Measurements from ENCODE around the gene TRIM24.

TRIM24 gene

DNA sequence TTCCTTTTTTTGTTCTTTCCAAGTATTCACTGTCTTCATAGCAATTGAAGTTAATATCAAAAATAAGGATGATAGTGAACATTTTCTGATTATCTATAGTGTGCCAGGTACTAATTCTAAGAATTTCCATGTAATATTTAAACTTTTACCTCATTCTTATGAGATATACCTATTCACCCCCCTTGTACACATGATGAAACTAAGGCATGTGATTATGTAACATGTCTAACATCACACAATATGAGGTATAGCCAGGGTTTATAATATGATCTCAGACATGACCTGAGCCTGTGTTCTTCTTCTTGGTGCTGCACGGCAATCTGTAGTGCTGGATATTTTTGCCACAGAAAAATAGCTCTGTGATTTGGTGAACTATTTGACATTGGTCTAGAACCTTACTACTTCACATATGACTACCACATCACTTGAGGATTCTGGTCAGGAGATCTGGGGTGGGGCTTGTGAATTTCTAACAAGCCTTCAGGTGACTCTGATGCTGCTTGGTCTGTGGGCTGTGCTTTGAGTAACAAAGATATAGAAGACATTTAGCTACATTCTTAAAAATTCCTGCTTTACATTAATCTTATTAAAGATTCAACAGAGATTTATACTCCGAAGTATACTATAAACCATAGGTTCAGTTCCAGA, 79.1 kb downstream of the TRIM24 start:
- no peak for DNase-seq (ENCODE audit: low read depth)

DNA sequence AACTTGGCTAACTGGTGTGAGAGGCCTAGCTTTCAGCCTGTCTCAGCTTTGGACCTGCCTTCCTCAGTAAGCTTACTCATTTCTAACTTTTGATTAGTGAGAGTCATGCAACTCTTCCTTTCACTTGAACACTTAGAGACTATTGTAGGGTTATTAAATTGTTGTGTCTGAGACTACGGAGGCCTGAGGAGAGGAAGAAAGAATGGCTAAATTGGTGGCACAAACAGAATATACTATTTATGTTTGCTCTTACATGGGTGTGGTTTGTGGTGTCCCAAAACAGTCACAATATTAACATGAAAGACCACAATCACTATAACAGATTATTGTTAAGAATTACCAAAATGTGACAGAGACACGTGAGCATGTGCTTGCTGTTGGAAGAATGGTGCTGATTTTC, 82.1 kb downstream of the TRIM24 start:
- no peak for DNase-seq (ENCODE audit: low read depth)

DNA sequence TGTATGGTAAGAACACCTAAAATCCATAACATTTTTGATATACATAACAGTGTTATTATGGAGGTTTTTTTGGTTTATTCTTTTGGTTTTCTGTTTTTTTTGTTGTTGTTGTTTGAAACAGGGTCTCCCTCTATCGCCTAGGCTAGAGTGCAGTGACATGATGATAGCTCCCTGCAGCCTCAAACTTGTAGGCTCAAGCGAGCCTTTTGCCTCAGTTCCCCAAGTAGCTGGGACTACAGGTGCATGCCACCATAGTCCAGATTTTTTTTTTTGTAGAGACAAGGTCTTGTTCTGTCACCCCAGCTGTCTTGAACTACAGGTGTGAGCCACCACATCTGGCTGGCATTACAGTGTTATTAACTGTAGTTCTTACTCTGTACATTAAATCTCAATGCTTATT, 83.7 kb downstream of the TRIM24 start:
- no peak for DNase-seq (ENCODE audit: low read depth)

DNA sequence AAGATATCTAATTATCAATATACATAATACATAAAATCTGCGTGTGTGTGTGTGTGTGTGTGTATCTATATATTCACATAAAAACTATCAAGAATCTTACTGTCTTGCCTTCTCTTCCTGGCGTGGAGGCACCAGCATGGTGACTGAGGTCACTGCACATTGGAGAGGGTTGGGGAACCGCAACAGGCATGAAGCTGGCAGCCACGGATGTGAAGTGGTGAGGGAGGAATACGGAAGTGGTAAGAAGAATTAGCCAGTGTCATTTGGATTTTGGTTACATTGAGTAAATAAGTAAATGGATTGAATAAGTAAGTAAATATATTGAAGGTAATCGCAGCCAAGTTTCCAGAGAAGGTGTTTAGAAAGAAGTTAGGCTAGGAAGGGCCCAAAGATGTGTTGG, 85.1 kb downstream of the TRIM24 start:
- DNase-seq (ENCODE audit: low read depth) = no peak

DNA sequence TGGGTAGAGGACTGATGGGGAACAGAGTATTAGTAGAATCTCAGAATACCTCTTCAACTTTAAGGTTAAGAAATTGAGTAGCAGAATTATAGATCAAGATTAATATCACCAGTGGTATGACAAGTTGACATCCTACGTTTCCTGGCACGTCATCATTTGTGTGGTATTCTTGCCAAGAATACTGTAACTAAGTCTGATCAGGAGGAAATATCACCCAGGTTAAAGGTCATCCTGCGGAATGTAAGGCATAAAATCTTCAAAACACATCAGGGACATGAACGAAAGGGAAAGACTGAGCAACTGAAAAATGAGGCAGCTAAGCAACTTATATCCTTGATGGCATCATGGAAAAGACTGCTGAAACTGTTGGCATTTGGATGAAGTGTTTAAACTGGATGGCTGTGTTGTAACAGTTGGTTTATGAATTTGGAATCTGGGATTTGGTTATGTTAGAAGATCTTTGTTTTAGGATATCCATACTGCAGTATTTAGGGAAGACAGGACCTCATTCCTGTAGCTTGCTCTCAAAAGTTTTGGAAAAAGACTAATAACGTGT, 86.1 kb downstream of the TRIM24 start:
- DNase-seq (ENCODE audit: low read depth) = no peak

DNA sequence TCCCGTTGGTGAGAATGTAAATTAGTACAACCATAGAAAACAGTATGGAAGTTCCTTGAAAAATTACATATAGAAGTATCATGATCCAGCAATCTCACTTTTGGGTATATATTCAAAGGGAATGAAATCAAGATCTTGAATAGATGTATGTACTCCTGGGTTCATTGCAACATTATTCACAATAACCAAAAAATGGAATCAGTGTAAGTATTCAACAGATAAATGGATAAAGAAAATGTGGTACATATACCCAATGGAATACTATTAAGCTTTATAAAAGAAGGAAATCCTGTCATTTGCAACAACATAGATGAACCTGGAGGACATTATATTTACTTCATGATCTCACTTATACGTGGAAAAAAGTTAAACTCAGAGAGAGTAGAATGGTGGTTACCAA, 86.8 kb downstream of the TRIM24 start:
- DNase-seq (ENCODE audit: low read depth) = no peak

DNA sequence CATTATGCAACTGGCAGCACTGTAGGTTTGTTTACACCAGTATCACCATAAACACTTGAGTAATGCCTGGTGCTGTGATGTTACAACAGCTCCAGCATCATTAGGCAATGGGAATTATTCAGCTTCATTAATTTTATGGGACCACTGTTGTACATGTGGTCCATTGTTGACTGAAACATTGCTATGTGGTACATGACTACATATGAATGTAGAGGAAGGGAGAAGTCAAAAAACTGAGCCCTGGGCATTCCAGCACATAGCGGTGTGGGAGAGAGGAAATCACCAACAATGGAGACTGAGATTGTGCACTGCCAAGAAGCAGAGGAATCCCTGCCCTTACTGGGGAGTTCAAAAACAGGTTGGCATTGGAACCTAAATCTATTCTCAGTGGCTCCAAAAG, 89.0 kb downstream of the TRIM24 start:
- DNase-seq (ENCODE audit: low read depth) = no peak

DNA sequence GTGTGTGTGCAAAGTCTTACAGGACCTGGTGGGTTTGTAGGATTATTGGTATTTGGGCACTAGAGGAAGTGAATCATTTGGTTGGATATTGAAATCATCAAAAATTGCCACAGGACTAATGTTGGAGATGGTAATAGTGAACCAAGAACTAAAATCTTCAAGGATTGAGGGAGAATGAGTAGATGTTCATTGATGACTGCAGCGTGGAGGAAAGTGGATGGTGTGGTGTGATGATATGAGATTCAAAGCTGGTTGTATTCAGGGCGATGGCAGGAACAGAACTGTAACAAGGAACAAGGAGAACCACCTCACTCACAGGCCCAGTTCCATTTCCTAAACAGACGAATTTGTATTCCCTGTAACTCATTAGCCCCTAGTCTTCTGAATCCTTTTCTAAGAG, 90.3 kb downstream of the TRIM24 start:
- DNase-seq (ENCODE audit: low read depth) = no peak

DNA sequence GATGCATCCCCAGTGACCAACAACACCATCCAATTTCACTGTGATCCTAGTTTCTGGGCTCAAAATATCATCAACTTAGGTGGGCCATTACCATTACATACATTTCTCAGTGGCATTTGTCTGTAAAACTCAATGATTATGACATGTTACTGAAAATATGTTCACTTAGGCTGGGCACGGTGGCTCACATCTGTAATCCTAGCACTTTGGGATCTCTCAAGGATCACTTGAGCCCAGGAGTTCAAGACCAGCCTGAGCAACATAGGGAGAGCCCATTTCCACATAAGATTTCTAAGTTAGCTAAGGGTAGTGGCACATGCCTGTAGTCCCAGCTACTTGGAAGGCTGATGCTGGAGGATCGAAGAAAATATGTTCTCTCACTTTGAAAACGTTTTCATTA, 91.0 kb downstream of the TRIM24 start:
- DNase-seq (ENCODE audit: low read depth) = no peak

DNA sequence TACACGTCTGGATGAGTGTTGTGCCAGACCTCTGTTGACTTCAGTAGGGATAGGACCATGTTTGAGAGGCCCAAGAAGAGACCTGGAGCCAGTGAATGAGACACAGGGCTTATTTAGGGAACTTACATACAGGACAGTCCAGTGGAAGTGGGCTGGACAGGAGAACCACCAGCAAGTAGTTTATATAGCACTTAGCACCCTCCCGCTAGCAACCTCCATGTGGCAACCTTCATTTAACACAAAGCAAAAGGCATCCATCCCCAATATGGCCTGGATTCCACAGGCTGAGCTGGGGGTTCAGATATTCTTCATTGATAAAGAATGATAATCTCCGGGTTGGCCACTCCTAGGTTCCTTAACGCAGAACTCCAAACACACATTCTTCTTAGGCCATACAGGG, 93.7 kb downstream of the TRIM24 start:
- DNase-seq (ENCODE audit: low read depth) = no peak

DNA sequence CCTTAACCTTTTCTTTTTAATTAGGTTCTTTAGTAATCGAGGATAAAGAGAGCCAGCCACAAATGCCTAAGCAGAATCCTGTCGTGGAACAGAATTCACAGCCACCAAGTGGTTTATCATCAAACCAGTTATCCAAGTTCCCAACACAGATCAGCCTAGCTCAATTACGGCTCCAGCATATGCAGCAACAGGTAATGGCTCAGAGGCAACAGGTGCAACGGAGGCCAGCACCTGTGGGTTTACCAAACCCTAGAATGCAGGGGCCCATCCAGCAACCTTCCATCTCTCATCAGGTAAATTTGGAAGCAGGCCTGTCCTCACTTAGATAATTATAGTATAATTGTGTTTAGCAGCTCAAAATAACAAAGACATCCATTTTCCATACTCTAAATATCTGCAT, 94.6 kb downstream of the TRIM24 start:
- no peak for DNase-seq (ENCODE audit: low read depth)

DNA sequence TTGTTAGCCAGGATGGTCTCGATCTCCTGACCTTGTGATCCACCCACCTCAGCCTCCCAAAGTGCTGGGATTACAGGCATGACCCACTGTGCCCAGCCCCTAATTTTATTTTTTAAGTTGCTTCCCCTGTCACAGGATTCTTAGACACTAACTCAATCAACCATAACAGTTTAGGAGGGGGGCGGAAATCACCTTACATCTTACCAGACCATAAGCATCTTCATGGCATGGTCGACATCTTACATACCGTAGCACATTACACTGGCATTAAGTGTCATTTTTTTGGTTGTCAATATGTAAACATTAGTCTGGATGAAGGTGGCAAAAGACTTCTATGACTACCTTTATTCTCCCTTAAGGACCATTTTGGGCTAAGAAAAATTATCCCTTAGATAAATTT, 95.6 kb downstream of the TRIM24 start:
- no peak for DNase-seq (ENCODE audit: low read depth)

DNA sequence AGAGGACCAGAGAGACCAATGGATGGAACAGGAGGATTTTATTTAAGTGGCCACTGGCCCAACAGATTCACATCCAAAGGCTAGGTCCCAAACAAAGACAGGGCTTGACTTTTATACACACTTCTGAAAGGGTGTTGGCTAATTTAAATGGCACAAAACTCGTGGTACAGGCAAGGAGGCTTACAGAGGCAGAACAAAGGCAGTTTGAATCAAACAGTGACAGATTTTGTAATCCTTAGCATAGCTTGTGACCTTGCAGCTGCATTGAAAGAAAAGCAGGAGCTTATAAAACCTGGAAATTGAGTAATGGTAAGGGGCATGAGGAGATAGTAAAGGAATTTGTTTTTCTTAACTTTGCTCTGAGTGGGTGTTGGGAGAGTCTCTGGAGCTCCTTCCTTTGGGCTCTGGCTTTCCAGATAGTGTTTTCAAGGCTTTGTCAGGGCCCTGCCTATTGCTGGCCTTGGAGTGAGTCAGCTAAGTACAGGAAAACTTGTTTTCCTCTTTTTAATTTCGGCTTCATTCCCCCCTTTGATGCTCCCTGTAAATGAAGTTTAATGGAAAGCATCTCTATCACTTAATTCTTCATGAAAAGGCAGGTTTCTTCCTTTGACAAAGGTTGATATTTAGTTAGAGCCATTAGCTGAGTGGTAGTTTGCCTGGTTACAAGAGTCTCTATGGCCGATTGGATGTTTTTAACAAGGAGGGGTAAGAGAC, 96.9 kb downstream of the TRIM24 start:
- no peak for DNase-seq (ENCODE audit: low read depth)

DNA sequence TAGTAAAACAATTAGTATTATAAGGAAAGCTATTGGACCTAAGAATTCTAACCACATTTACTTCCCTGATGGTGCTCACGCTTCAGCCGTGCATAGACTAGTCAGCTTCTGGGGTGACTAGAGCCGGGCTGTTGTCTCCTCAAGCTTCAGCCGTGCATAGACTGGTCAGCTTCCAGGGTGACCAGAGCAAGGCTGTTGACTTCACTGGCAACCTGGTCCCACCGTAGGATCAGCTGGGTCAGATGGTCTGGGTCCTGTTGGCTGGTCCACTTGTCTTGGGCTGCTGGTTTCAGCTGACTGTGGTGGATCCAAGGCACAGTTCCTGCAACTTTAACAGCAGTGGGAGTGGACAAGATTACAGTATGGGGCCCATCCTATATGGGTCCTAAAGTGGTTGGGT, 99.4 kb downstream of the TRIM24 start:
- DNase-seq (ENCODE audit: low read depth) = no peak

DNA sequence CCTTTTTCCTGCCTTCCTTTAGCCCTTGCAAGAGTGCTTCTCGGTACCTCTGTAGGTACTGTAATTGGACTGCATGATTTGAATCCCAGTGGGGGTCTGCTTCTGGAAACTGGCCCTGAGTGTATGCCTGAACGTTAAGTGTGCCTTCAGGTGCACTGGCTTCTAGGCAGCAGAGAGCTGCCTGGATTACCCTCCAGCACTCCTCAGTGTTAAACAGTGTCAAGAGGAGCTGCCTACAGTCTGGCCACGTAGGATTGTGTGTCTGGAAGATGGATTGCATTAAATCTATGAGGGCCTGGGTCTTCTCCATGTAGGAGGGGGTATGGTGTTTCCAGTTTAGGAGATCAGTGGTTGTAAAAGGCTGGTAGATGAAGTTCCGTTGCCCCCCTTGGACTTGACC, 103.7 kb downstream of the TRIM24 start:
- no peak for DNase-seq (ENCODE audit: low read depth)

DNA sequence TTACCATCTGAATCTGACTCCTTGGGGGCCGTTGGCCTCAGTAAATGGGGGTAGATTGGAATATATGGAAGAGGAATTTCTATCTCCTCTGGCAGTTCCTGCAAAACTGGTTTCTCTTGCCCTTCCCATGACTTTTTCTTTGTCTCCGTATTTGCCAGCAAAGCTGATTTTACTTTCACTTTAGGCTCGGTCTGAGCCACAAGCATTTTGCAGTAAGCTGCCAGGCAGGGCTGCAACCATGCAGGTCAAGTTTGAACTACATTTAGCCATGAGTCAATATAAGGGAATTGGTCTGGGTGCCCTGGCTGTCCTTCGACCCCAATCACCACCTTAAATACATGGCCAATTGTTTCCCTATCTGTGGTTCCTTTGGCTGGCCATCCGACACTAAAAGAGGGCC, 104.3 kb downstream of the TRIM24 start:
- no peak for DNase-seq (ENCODE audit: low read depth)

DNA sequence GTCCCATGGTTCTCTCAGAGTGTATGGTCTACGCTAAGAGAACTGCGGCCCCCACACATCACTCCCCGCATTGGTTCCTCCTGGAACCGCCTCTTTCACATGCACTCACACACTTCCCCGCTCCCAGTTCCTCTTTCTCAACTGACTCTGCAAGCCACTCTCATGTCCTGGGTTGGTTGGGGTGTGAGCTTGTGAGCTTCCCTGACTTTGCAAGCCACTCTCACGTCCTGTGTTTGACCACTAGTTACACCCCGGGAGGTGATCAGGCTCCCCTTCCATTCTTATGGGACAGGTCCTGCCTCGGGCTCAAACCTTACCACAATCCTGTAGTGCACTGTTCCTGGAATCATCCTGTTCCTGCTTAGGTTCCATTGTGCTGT, 105.0 kb downstream of the TRIM24 start:
- no peak for DNase-seq (ENCODE audit: low read depth)

DNA sequence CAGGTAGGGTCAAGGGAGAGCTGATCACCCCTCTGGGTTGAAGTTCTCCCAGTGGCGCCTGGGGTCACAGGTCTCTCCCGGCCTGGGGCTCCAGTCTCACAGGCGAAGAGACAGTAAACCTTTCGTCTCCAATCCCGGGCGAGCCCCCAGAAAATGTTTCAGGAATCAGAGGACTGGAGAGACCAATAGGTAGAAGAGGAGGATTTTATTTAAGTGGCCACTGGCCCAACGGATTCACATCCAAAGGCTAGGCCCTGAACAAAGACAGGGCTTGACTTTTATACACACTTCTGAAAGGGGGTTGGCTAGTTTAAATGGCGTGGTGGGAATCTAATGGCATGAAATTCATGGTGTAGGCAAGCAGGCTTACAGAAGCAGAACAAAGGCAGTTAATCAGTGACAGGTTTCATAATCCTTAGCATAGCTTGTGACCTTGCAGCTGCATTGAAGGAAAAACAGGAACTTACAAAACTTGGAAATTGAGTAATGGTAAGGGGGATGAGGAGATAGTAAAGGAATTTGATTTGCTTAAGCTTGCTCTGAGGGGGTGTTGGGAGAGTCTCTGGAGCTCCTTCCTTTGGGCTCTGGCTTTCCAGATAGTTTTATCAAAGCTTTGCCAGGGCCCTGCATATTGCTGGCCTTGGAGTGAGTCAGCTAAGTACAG, 105.5 kb downstream of the TRIM24 start:
- peak; percentile 23 for DNase-seq (ENCODE audit: low read depth)

DNA sequence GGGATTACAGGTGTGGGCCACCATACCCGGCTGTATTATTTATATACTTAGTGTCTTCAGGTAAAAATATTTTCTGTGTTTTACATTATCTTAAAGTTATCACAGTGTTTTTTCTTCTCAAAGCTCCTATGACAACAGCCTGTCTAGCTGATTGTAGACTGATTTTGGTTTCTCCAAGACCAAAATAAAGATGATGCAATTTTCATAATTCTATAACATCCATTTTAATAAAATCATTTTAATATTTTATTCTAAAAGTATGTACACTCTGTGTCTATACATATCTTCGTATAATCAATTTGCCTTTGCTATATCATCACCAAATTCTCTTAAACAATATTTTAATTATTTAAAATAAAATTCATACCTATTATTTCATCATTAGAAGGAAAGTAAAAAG, 108.6 kb downstream of the TRIM24 start:
- DNase-seq (ENCODE audit: low read depth) = no peak

DNA sequence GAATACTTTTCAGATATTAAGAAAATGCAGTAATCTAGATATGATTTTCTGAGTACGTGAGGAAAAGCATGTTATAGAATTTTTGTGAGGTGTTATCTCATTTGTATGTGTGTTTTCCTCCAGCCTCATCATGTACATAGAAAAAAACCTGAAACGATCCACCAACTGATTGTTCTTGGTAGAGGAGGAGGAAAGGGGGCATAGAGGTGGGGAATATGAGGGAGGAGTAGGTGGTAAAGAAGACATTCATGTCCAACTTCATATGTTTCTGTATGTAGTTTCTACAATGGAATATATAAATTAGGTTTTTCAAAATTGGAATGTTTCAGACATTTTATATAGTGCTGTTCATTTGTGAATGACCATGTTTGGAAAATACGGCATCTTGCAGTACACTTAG, 109.4 kb downstream of the TRIM24 start:
- DNase-seq (ENCODE audit: low read depth) = no peak

DNA sequence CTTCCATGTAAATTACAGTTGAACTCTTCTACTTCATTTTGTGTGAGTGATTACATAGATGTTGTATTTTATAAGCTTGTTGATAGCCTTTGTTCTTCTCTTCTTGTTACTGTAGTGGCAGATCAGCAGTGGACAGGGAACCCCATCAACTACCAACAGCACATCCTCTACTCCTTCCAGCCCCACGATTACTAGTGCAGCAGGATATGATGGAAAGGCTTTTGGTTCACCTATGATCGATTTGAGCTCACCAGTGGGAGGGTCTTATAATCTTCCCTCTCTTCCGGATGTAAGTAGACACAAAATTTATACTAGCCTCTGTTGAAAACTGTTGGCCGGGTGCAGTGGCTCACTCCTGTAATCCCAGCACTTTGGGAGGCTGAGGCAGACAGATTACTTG, 110.7 kb downstream of the TRIM24 start:
- no peak for DNase-seq (ENCODE audit: low read depth)

DNA sequence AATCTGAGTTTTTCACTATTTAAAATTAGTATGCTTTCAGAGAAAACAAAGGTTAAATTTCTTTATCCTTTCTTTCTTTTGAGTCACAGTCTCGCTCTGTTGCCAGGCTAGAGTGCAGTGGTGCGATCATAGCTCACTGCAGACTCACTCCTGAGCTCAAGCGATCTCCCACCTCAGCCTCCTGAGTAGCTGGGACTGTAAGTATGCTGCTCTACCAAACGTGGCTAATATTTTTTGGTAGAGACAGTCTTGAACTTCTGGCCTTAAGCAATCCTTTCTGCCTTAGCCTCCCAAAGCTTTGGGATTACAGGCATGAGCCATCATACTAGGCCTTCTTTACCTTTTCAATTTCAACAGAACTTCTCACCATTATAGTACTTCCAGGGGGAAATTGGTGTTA, 113.7 kb downstream of the TRIM24 start:
- no peak for DNase-seq (ENCODE audit: low read depth)

DNA sequence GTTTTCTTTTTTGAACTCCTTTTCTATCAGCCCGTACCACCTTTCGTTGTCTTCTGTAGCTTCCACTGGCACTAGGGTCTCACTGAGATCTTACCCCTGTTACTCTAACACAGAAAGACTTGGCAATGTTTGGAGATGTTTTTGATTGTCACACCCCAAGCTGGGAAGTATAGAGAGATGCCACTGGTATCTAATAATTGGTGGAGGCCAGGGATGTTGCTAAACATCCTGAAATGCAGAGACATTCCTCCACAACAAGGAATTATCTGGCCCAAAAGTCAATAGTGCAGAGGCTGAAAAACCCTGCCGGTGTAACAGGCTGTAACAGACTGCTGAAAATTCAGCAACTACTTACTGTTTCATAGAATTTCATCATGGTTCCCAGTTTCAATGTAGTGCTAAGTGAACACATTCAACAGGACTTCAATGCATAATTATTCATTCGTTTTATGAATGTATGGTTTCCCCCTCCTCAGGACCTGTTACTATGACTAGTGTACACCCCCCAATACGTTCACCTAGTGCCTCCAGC, 115.9 kb downstream of the TRIM24 start:
- DNase-seq (ENCODE audit: low read depth) = no peak

Data from HS-5 (cell line).